Measurements from ENCODE around the gene DIS3L. TPM values are rescaled to one million over a fixed set of nuclear protein-coding genes. Genes with fewer than 3 reads are reported as not detected.
"Not testable (repeated sequence)": the region's sequence is repeated elsewhere in the genome, so short reads cannot be mapped to it uniquely, and the experiment has no call there.

DIS3L gene
- total RNA-seq, 1 donor from 2014 or later, result 27.3 TPM

- DNase-seq (ENCODE audit: low read depth), result peak; percentile 14
Measured at GRCh38 chr15:66308531-66308930, 15.2 kb downstream of the DIS3L start.

GRCh38 chr15:66309828-66310227 is 16.5 kb downstream of the DIS3L start:
- no peak for DNase-seq (ENCODE audit: low read depth)

- no peak for DNase-seq (ENCODE audit: low read depth)
Measured at GRCh38 chr15:66310786-66311185, 17.4 kb downstream of the DIS3L start.

GRCh38 chr15:66312144-66312543 is 18.8 kb downstream of the DIS3L start:
- DNase-seq (ENCODE audit: low read depth), result no peak

GRCh38 chr15:66323312-66323928 is 30.1 kb downstream of the DIS3L start:
- DNase-seq (ENCODE audit: low read depth), result no peak

- no peak for DNase-seq (ENCODE audit: low read depth)
Measured at GRCh38 chr15:66326051-66326450, 32.7 kb downstream of the DIS3L start.

GRCh38 chr15:66327736-66328135 is 34.4 kb downstream of the DIS3L start:
- no peak for DNase-seq (ENCODE audit: low read depth)

GRCh38 chr15:66328771-66329170 is 35.4 kb downstream of the DIS3L start:
- DNase-seq (ENCODE audit: low read depth), result no peak

GRCh38 chr15:66348530-66348929 is 55.2 kb downstream of the DIS3L start:
- not testable (repeated sequence) for DNase-seq (ENCODE audit: low read depth)

GRCh38 chr15:66356077-66356358 is 62.6 kb downstream of the DIS3L start:
- no peak for DNase-seq (ENCODE audit: low read depth)

GRCh38 chr15:66356359-66357236 is 63.2 kb downstream of the DIS3L start, which contains the start of gene TIPIN:
TIPIN (minus strand) TSS chr15:66356685; CDS start chr15:66352947, 3,738 bp downstream.
- peak; percentile 96 for DNase-seq (ENCODE audit: low read depth)

GRCh38 chr15:66359740-66360139 is 66.4 kb downstream of the DIS3L start:
- no peak for DNase-seq (ENCODE audit: low read depth)

- DNase-seq (ENCODE audit: low read depth), result not testable (repeated sequence)
Measured at GRCh38 chr15:66361745-66362460, 68.5 kb downstream of the DIS3L start.

- DNase-seq (ENCODE audit: low read depth), result no peak
Measured at GRCh38 chr15:66362776-66363175, 69.4 kb downstream of the DIS3L start.

GRCh38 chr15:66364944-66365528 is 71.7 kb downstream of the DIS3L start:
- DNase-seq (ENCODE audit: low read depth), result no peak

- peak; percentile 68 for DNase-seq (ENCODE audit: low read depth)
Measured at GRCh38 chr15:66369773-66370651, 76.6 kb downstream of the DIS3L start.

- DNase-seq (ENCODE audit: low read depth), result no peak
Measured at GRCh38 chr15:66374179-66374578, 80.8 kb downstream of the DIS3L start.

- DNase-seq (ENCODE audit: low read depth), result no peak
Measured at GRCh38 chr15:66378814-66379430, 85.6 kb downstream of the DIS3L start.

- not testable (repeated sequence) for DNase-seq (ENCODE audit: low read depth)
Measured at GRCh38 chr15:66381376-66381775, 88.0 kb downstream of the DIS3L start.

Data from myocyte (in vitro differentiated cells).